GM12878 (cell line): ENCODE data around the gene ADPRM. TPM values are rescaled to one million over a fixed set of nuclear protein-coding genes. Genes with fewer than 3 reads are reported as not detected.

ENCODE experiments used
- ATAC-seq: fragments of 200-7000 bp; cut with Tn5 transposase; 3 replicates; pipeline ENCODE4 v1.9.1; 2020; ENCODE audit warnings: mild to moderate bottlenecking, moderate library complexity
- BruUV-seq: library from RNA; stranded (reverse); fragments of 400-500 nt; replicated peaks from 2 replicates; lab custom pipeline; 2021; lab: Mats Ljungman, UMichigan
- CTCF ChIA-PET: fragments of 300-600 bp; sonication (Branson Sonifier 250); formaldehyde crosslinking; extraction: SDS; loops from one replicate; lab custom pipeline; 2021; ENCODE audit warnings: inconsistent platforms; lab: Yijun Ruan, JAX
- POLR2A ChIA-PET: fragments of 350-600 bp; formaldehyde crosslinking; extraction: SDS; loops from one replicate; lab custom pipeline; 2021; ENCODE audit warnings: inconsistent platforms; lab: Charles Lee
- RAD21 ChIA-PET: fragments of 300-600 bp; sonication (Branson Sonifier 250); formaldehyde crosslinking; loops from one replicate; lab custom pipeline; 2023; ENCODE audit warnings: antibody characterized with exemption; ENCODE audit not compliant: unreplicated experiment; lab: Charles Lee
- SMC1A ChIA-PET: fragments of 300-600 bp; sonication (Branson Sonifier 250); formaldehyde crosslinking; loops from one replicate; lab custom pipeline; 2023; ENCODE audit not compliant: unreplicated experiment, uncharacterized antibody; lab: Charles Lee
- DNase-seq: peaks from one replicate; pipeline ENCODE4 v3.0.0-alpha.2; 2011; ENCODE audit warnings: low read depth, low spot score
- FAIRE-seq: peaks from 3 replicates; lab custom pipeline; 2011; peaks lifted over from hg19 to GRCh38; lab: Jason Lieb, UNC
- H2AFZ ChIP-seq: 2 replicates; pipeline ENCODE4 v1.6.0; 2011; ENCODE audit warnings: low read depth, low read length, control low read depth; ENCODE audit not compliant: control insufficient read depth
- H3K27ac ChIP-seq: 2 replicates; pipeline ENCODE4 v1.5.1; 2011; ENCODE audit warnings: control low read depth; ENCODE audit not compliant: control insufficient read depth, insufficient read depth
- H3K27me3 ChIP-seq, 2 experiments: replicated peaks in 1 of 2; 2 replicates each; pipeline versions ENCODE4 v1.6.0 to v1.6.1; 2011; ENCODE audit warnings: low read length in 1 of 2; ENCODE audit not compliant: control insufficient read depth in 2 of 2, insufficient read depth in 2 of 2
- H3K36me3 ChIP-seq, 2 experiments: 2 replicates each; pipeline ENCODE4 v1.5.1; 2011; ENCODE audit warnings: low read length in 1 of 2; ENCODE audit not compliant: control insufficient read depth in 2 of 2, insufficient read depth in 2 of 2
- H3K4me1 ChIP-seq: 2 replicates; pipeline ENCODE4 v1.6.1; 2011; ENCODE audit warnings: mild to moderate bottlenecking, low read length, moderate library complexity, mixed read lengths; ENCODE audit not compliant: control insufficient read depth, insufficient read depth
- H3K4me2 ChIP-seq: 2 replicates; pipeline ENCODE4 v1.6.0; 2011; ENCODE audit warnings: control low read depth; ENCODE audit not compliant: control insufficient read depth, insufficient read depth
- H3K4me3 ChIP-seq: fragments of 200-600 bp; sonication (generic); 2 replicates; pipeline ENCODE4 v1.5.1; 2016
- H3K79me2 ChIP-seq: 2 replicates; pipeline ENCODE4 v1.6.0; 2011; ENCODE audit warnings: low read length; ENCODE audit not compliant: control insufficient read depth, insufficient read depth
- H3K9ac ChIP-seq: 2 replicates; pipeline ENCODE4 v1.8.0; 2011; ENCODE audit warnings: low read length, control low read depth, mixed read lengths; ENCODE audit not compliant: control insufficient read depth, insufficient read depth
- H3K9me3 ChIP-seq: replicated peaks from 3 replicates; pipeline ENCODE4 v1.5.1; 2011; ENCODE audit warnings: mild to moderate bottlenecking, low read length; ENCODE audit not compliant: control insufficient read depth, insufficient read depth
- H4K20me1 ChIP-seq: 2 replicates; pipeline ENCODE4 v1.6.0; 2011; ENCODE audit not compliant: control insufficient read depth, insufficient read depth
- ASH2L ChIP-seq: fragments of 300-600, 200-600 bp; sonication (generic); IDR thresholded peaks from 2 replicates; pipeline ENCODE4 v1.6.1; 2017; ENCODE audit warnings: low read depth, mild to moderate bottlenecking, borderline replicate concordance
- ATF7 ChIP-seq: fragments of 450-650 bp; IDR thresholded peaks from 2 replicates; pipeline ENCODE4 v1.6.1; 2016; ENCODE audit warnings: low read depth, mild to moderate bottlenecking
- BHLHE40 ChIP-seq, 2 experiments: fragments of 450-650 bp in 1 of 2; IDR thresholded peaks; 2 replicates each; pipeline ENCODE4 v1.6.1; 2011 to 2017; ENCODE audit warnings: low read depth in 2 of 2, borderline replicate concordance in 1 of 2, improper control_type of control experiment in 1 of 2, low read length in 1 of 2, mild to moderate bottlenecking in 1 of 2
- CREB1 ChIP-seq: IDR thresholded peaks from 2 replicates; pipeline ENCODE4 v1.6.1; 2012; ENCODE audit warnings: low read depth, mild to moderate bottlenecking, inconsistent platforms
- ESRRA ChIP-seq: IDR thresholded peaks from 2 replicates; pipeline ENCODE4 v1.6.1; 2012; ENCODE audit warnings: mild to moderate bottlenecking, low read length, improper control_type of control experiment
- EZH2 ChIP-seq: IDR thresholded peaks from 2 replicates; pipeline ENCODE4 v1.6.1; 2012; ENCODE audit warnings: low read depth, mild to moderate bottlenecking, control low read depth, inconsistent platforms, low read length, borderline replicate concordance; ENCODE audit not compliant: control insufficient read depth
- FOXM1 ChIP-seq: IDR thresholded peaks from 2 replicates; pipeline ENCODE4 v1.6.1; 2012; ENCODE audit warnings: low read depth, mild to moderate bottlenecking, inconsistent platforms, low read length, moderate library complexity
- IKZF1 ChIP-seq: fragments of 450-650 bp; conservative IDR thresholded peaks from 2 replicates; pipeline ENCODE4 v1.6.1; 2017; ENCODE audit warnings: antibody characterized with exemption, mild to moderate bottlenecking
- MTA2 ChIP-seq: fragments of 450-650 bp; IDR thresholded peaks from 2 replicates; pipeline ENCODE4 v1.6.1; 2016; ENCODE audit warnings: low read depth, mild to moderate bottlenecking, moderate library complexity
- POLR2AphosphoS5 ChIP-seq: IDR thresholded peaks from 2 replicates; pipeline ENCODE4 v1.6.1; 2011; ENCODE audit warnings: mild to moderate bottlenecking, low read length, inconsistent platforms
- POU2F2 ChIP-seq: IDR thresholded peaks from 3 replicates; pipeline ENCODE4 v1.6.1; 2011; ENCODE audit warnings: low read depth, mild to moderate bottlenecking, low read length, borderline replicate concordance
- RBBP5 ChIP-seq: fragments of 200-600 bp; sonication (generic); conservative IDR thresholded peaks from 2 replicates; pipeline ENCODE4 v1.6.1; 2016
- SIN3A ChIP-seq: IDR thresholded peaks from 2 replicates; pipeline ENCODE4 v1.6.1; 2012; ENCODE audit warnings: low read depth, low read length, improper control_type of control experiment
- SMAD5 ChIP-seq: IDR thresholded peaks from 2 replicates; pipeline ENCODE4 v1.6.1; 2016; ENCODE audit warnings: antibody characterized with exemption, low read depth
- SUZ12 ChIP-seq: fragments of 200-600 bp; sonication (generic); IDR thresholded peaks from one replicate; pipeline ENCODE4 v1.6.1; 2018; ENCODE audit warnings: antibody characterized with exemption, mild to moderate bottlenecking; ENCODE audit not compliant: unreplicated experiment
- TCF7 ChIP-seq: IDR thresholded peaks from 2 replicates; pipeline ENCODE4 v1.6.1; 2014; ENCODE audit warnings: antibody characterized with exemption, borderline replicate concordance
- USF1 ChIP-seq: IDR thresholded peaks from 2 replicates; pipeline ENCODE4 v1.6.1; 2011; ENCODE audit warnings: borderline replicate concordance, low read depth, mild to moderate bottlenecking, moderate library complexity, mixed read lengths, low read length; ENCODE audit not compliant: insufficient read depth; ENCODE audit errors: extremely low read length
- ZBTB40 ChIP-seq: fragments of 450-650 bp; IDR thresholded peaks from 2 replicates; pipeline ENCODE4 v1.6.1; 2016; ENCODE audit warnings: mild to moderate bottlenecking, moderate library complexity, borderline replicate concordance
- ZNF622 ChIP-seq: fragments of 450-650 bp; IDR thresholded peaks from 2 replicates; pipeline ENCODE4 v1.6.1; 2017; ENCODE audit warnings: mild to moderate bottlenecking, inconsistent platforms
- WGBS: methylation state at CpG from one replicate; pipeline ENCODE4 v1.1.6; 2016; ENCODE audit warnings: low lambda C conversion rate; ENCODE audit not compliant: insufficient replicate concordance, insufficient coverage; ENCODE audit errors: missing lambda C conversion rate; 5-methylcytosine and 5-hydroxymethylcytosine counted together
- in situ Hi-C: fragments of 300-500 bp; cut with MboI; formaldehyde crosslinking; loops from 9 replicates; pipeline ENCODE4 v1.14.3; 2018; ENCODE audit warnings: mixed read lengths
- intact Hi-C: fragments of 100-400 bp; cut with micrococcal nuclease; formaldehyde crosslinking; loops from one replicate; pipeline ENCODE4 v1.14.2; 2022; ENCODE audit not compliant: unreplicated experiment
- polyA plus RNA-seq, 11 experiments: library from polyadenylated mRNA; depleted of rRNA in 4 of 11; unstranded in 6 of 11; stranded (reverse) in 5 of 11; fragments of >200 nt; fragmentation: Nextera tagmentation in 4 of 11; fragmentation: Illumina TruSeq in 1 of 11; extraction: Ambion mirVana in 4 of 11; extraction: Trizol in 1 of 11; gene quantifications; 1 replicate in 1 of 11; 2 replicates in 10 of 11; pipeline versions ENCODE4 v1.2.1 to v1.2.3, GENCODE V29; 2011 to 2016; ENCODE audit warnings: inconsistent platforms in 2 of 11, missing spikeins in 2 of 11, low read depth in 1 of 11
- total RNA-seq, 4 experiments: library from RNA; depleted of rRNA in 3 of 4; stranded (reverse); fragments of >200 nt in 3 of 4; fragmentation: Illumina TruSeq in 1 of 4; extraction: Trizol in 1 of 4; gene quantifications; 2 replicates each; pipeline versions ENCODE4 v1.2.1 to v1.2.3, GENCODE V29; 2013 to 2021
- TF ChIP-seq, protein P1 (sequence below): fragments of 450-650 bp; IDR thresholded peaks from 2 replicates; pipeline ENCODE4 v1.6.1; 2017; ENCODE audit warnings: borderline replicate concordance

ADPRM gene
- total and polyA plus RNA-seq, 10 of the 15 experiments (the other 5 are each of a cell fraction or from before 2014, with no cell fraction given) = 7.1 to 18.4 (median 8.8) TPM

DNA sequence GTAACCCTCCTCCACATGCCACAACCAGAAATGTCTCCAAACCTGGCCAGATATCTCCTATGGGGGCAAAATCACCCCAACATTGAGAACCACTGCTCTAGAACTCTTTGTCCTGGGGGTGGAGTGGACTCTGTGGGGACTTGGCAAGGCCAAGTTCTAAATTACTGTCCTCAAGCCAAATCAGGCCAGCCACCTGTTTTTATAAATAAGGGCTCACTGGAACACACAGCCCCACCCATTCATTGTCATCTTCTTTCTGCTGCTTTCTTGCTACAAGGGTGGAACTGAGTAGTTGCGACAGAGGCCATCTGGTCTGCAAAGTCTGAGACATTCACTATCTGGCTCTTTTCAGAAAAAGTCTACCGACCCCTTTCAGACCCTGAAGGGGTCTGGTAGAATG lies 59.2 kb downstream of the ADPRM start:
- in situ Hi-C loops = no loop called here
- ChIA-PET CTCF (no interaction called here), POLR2A (no interaction called here), RAD21 (no interaction called here), SMC1A (no interaction called here)
- no TSS peak for BruUV-seq
- TF ChIP-seq, protein P1, sequence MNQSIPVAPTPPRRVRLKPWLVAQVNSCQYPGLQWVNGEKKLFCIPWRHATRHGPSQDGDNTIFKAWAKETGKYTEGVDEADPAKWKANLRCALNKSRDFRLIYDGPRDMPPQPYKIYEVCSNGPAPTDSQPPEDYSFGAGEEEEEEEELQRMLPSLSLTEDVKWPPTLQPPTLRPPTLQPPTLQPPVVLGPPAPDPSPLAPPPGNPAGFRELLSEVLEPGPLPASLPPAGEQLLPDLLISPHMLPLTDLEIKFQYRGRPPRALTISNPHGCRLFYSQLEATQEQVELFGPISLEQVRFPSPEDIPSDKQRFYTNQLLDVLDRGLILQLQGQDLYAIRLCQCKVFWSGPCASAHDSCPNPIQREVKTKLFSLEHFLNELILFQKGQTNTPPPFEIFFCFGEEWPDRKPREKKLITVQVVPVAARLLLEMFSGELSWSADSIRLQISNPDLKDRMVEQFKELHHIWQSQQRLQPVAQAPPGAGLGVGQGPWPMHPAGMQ = no peak
- TF ChIP-seq CREB1 = no peak
- TF ChIP-seq POU2F2 = no peak
- no peak for TF ChIP-seq TCF7
- no peak for TF ChIP-seq POLR2AphosphoS5
- no peak for TF ChIP-seq SIN3A
- TF ChIP-seq EZH2 = no peak
- no peak for TF ChIP-seq ZBTB40
- TF ChIP-seq IKZF1 = no peak
- TF ChIP-seq USF1 = no peak
- no peak for TF ChIP-seq FOXM1
- no peak for TF ChIP-seq ZNF622
- TF ChIP-seq BHLHE40 (IDR thresholded peaks at IDR 0.05; ENCODE audit: borderline replicate concordance in 1 of 2, low read depth in 2 of 2, low read length in 1 of 2) = no peak
- TF ChIP-seq RBBP5 = no peak
- no peak for TF ChIP-seq SMAD5
- TF ChIP-seq MTA2 = no peak
- TF ChIP-seq ATF7 = no peak
- TF ChIP-seq ESRRA = no peak
- no peak for TF ChIP-seq SUZ12
- TF ChIP-seq ASH2L = no peak
- no peaks in the 10 kb centered on the region for H3K79me2 ChIP-seq
- H3K4me3 ChIP-seq = no peak overlapping the region
- ATAC-seq = no peak
- H3K9ac ChIP-seq = no peak overlapping the region
- no peak for FAIRE-seq
- no peaks in the 10 kb centered on the region for H4K20me1 ChIP-seq
- WGBS = 46% methylated on average over 2 of the region's 2 CpGs
- intact Hi-C loops = no loop called here
- no peak overlapping the region for H2AFZ ChIP-seq
- no peaks in the 10 kb centered on the region for H3K36me3 ChIP-seq
- H3K27ac ChIP-seq = no peak overlapping the region
- no peaks in the 10 kb centered on the region for H3K27me3 ChIP-seq
- H3K4me2 ChIP-seq = no peak overlapping the region
- no peaks in the 10 kb centered on the region for H3K4me1 ChIP-seq
- no peak for DNase-seq
- no peaks in the 10 kb centered on the region for H3K9me3 ChIP-seq
